Measurements from ENCODE around the gene TOP2B.
A peak's percentile ranks its signal among the peaks of the same experiment; 100 is the strongest.

TOP2B gene

GRCh38 chr3:25664812-25665314, at the start of gene TOP2B:
TOP2B (minus strand) TSS chr3:25664907; CDS start chr3:25664297, 610 bp downstream.
- DNase-seq: peak; percentile 88

GRCh38 chr3:25713341-25713985, 48.8 kb upstream of the TOP2B start:
- no peak for DNase-seq

GRCh38 chr3:25711090-25711489, 46.4 kb upstream of the TOP2B start:
- no peak for DNase-seq

- DNase-seq: no peak
Observed at GRCh38 chr3:25708036-25708435, 43.3 kb upstream of the TOP2B start.

GRCh38 chr3:25707268-25707926, 42.7 kb upstream of the TOP2B start:
- DNase-seq: no peak

GRCh38 chr3:25706213-25706612, 41.5 kb upstream of the TOP2B start:
- DNase-seq: no peak

GRCh38 chr3:25697553-25697952, 32.8 kb upstream of the TOP2B start:
- DNase-seq: no peak

GRCh38 chr3:25695731-25696420, 31.2 kb upstream of the TOP2B start:
- no peak for DNase-seq

GRCh38 chr3:25693238-25693637, 28.5 kb upstream of the TOP2B start:
- DNase-seq: no peak

GRCh38 chr3:25692341-25692740, 27.6 kb upstream of the TOP2B start:
- DNase-seq: no peak

- DNase-seq: no peak
Observed at GRCh38 chr3:25690768-25691533, 26.2 kb upstream of the TOP2B start.

- DNase-seq: no peak
Observed at GRCh38 chr3:25689226-25689625, 24.5 kb upstream of the TOP2B start.

- no peak for DNase-seq
Observed at GRCh38 chr3:25687742-25688141, 23.0 kb upstream of the TOP2B start.

GRCh38 chr3:25686766-25687165, 22.1 kb upstream of the TOP2B start:
- no peak for DNase-seq

- DNase-seq: no peak
Observed at GRCh38 chr3:25683882-25684281, 19.2 kb upstream of the TOP2B start.

- DNase-seq: no peak
Observed at GRCh38 chr3:25683410-25683809, 18.7 kb upstream of the TOP2B start.

GRCh38 chr3:25679642-25680302, 15.1 kb upstream of the TOP2B start:
- no peak for DNase-seq

- no peak for DNase-seq
Observed at GRCh38 chr3:25679166-25679565, 14.5 kb upstream of the TOP2B start.

- no peak for DNase-seq
Observed at GRCh38 chr3:25678581-25678980, 13.9 kb upstream of the TOP2B start.

- no peak for DNase-seq
Observed at GRCh38 chr3:25677121-25677520, 12.4 kb upstream of the TOP2B start.

GRCh38 chr3:25674670-25675069, 10.0 kb upstream of the TOP2B start:
- DNase-seq: no peak

GRCh38 chr3:25673738-25674298, 9.1 kb upstream of the TOP2B start:
- DNase-seq: no peak

All from DMS53 (cell line).